GM13976 (cell line): ENCODE results near the gene SLC43A2.
"Not testable (repeated sequence)": the region's sequence is repeated elsewhere in the genome, so short reads cannot be mapped to it uniquely, and the experiment has no call there.

Source experiments
- DNase-seq: peaks from one replicate; pipeline ENCODE4 v3.0.0; 2012; ENCODE audit warnings: low spot score
- CTCF ChIP-seq: IDR thresholded peaks from 2 replicates; pipeline ENCODE4 v1.5.1; 2012; ENCODE audit warnings: borderline replicate concordance, mild to moderate bottlenecking; ENCODE audit not compliant: insufficient read depth; ENCODE audit errors: extremely low read depth, missing control alignments, control extremely low read depth
- in situ Hi-C: fragments of 300-500 bp; cut with MboI; formaldehyde crosslinking; loops from one replicate; pipeline ENCODE4 v1.12.0; 2022; ENCODE audit warnings: low sequenced_read_pairs, mixed read lengths, inconsistent platforms; ENCODE audit not compliant: unreplicated experiment

The SLC43A2 gene

GRCh38 chr17:1573932-1574696 is 54.5 kb downstream of the SLC43A2 start:
- peak; percentile 94 for DNase-seq
- TF ChIP-seq CTCF, result peak; percentile 86
- in situ Hi-C loops, result no loop called here

DNA sequence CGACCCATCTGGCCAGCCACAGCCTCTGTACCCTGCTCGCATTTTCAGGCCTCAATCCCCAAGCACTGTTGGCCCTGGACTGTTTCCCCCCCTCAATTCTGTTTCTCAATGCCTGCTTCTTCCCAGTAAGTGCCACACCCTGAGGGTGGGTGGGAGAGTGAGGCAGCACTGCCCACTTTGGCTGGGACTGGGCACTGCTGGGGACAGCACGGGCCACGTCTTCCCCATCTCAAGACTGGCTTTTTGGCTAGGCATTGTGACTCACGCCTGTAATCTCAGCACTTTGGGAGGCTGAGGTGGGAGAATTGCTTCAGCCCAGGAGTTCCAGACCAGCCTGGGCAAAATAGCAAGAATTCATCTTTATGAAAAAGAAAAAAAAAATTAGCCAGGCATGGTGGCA is 56.0 kb downstream of the SLC43A2 start:
- in situ Hi-C loops, DNase-seq: not testable (repeated sequence)

DNA sequence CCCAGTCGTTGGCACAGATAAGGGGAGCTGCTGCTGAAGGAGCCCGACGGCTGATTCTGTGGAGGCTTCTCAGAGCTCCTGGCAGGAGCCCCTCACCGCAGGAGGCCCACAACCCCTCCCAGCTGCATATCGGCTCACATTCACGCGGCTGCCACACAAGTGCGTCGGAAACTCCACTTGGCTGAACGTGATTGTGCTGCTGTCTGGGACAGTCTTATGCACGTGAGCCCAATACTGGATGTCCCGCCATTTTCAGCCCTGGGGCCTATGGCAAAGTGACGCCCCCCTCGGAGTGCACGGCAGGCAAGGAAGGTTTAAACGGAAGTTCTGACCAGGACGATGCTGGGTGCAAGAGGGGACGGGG is 57.3 kb downstream of the SLC43A2 start:
- TF ChIP-seq CTCF, result no peak
- no peak for DNase-seq
- in situ Hi-C loops, result no loop called here

- no peak for TF ChIP-seq CTCF
- in situ Hi-C loops, result no loop called here
- no peak for DNase-seq
Observed at GRCh38 chr17:1568950-1569810, 59.5 kb downstream of the SLC43A2 start.

GRCh38 chr17:1566505-1567199 is 62.0 kb downstream of the SLC43A2 start:
- TF ChIP-seq CTCF, result no peak
- DNase-seq, result peak; percentile 76
- in situ Hi-C loops, result no loop called here

DNA sequence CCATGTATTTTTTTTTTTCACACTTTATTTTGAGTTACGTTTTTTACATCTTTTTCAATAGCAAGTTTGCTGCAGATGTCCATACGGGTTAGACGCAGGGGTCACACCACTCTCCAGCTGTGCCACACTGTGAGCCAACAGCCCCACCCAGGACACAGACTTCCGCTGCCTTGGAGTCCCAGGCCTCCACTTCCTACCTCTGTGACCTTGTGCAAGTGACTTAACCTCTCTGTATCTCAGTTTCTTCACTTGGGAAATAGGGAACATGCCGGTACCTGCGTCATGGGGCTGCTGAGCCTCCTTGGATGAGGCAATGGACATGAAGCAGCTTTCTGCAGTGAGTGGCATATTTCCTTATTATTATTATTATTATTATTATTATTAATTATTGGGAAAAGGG is 62.8 kb downstream of the SLC43A2 start:
- no peak for TF ChIP-seq CTCF
- DNase-seq, result no peak
- in situ Hi-C loops, result no loop called here
